ENCODE results near the gene CDYL2.
"Not testable (repeated sequence)": the region's sequence is repeated elsewhere in the genome, so short reads cannot be mapped to it uniquely, and the experiment has no call there.

Gene CDYL2

GRCh38 chr16:80807906-80808305 lies 3.5 kb upstream of the CDYL2 start:
- DNase-seq, result no peak

DNA sequence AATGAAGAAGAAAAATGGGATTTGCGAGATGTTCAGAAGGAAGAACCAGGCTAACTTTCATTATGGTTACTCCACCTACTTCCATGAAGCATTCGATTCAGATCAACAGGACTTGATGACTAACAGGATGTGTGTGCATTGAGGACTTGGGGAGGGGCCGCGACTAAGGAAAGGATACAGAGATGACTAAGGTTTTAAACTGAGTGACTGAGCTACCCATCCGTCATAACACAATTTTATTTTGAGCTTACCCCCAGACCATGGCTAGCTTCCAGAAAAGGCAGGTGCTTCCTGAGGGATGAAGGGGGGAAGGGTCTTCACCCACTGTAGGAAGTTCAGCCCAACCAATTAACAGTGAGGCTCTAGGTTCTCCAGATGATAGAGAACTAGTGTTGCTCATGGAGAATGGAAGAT lies 2.5 kb upstream of the CDYL2 start:
- DNase-seq, result peak; percentile 37

DNA sequence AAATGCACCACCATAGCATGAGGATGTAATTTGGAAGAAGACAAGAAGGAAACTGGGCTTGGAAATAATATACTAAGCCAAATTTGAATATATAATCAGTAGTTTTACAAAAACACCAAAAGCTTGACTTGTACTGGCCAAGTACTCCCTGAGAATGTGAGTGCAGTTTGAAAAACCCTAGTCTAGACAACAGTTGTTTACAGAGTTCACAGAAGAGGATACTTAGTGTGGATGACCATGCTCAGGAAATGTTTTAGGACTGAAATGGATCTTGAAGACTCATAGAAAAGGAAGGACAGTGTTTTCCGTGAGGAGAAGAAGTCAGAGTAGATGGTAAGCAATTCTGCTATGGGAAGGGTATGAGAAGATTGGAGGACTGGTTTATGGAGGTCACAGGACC lies 1.9 kb upstream of the CDYL2 start:
- DNase-seq, result no peak

- DNase-seq, result peak; percentile 69
Measured at GRCh38 chr16:80804056-80804525, 307 bp downstream of the CDYL2 start.

GRCh38 chr16:80803339-80804055 lies 901 bp downstream of the CDYL2 start:
- peak; percentile 51 for DNase-seq

GRCh38 chr16:80802902-80803301 lies 1.5 kb downstream of the CDYL2 start:
- DNase-seq, result no peak

GRCh38 chr16:80802138-80802537 lies 2.3 kb downstream of the CDYL2 start:
- no peak for DNase-seq

DNA sequence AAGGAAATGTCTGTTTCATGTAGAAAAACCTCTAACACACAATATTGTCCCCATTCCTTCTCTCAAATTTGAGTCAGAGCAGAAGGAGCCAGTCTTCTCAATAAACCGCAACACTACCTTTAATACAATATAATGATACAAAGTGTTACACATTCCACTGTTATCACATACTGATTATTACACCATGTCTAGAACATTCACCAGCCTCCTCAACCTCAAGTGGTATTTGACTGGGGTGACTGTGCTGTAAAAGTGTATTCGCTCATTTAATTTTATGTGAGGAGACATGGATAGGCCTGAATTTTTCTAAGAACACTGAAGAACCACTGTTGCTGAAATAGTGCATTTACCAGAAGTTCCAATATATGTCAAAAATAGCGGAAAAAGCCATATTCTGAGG lies 10.3 kb downstream of the CDYL2 start:
- DNase-seq, result no peak

DNA sequence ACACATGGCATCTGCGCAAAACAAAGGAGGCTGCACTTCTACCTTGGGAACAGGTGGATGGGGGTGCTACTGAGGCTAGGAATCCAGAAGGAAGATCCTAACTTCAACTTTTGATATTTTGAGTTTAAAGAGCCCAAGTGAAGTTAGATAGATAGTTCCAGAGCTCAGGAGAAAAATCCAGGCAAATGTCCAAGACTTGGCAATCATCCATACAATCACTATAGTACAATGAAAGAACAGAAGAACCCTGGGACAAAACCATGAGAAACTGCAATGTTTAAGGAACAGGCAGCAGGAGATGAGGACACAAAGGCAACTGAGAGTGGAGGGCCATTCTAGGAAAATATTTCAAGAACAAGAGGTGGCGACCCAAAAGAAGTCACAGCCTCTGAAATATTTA lies 12.4 kb downstream of the CDYL2 start:
- DNase-seq, result no peak

GRCh38 chr16:80791411-80791810 lies 13.0 kb downstream of the CDYL2 start:
- no peak for DNase-seq

- DNase-seq, result no peak
Measured at GRCh38 chr16:80790751-80791150, 13.6 kb downstream of the CDYL2 start.

- no peak for DNase-seq
Measured at GRCh38 chr16:80788027-80788426, 16.4 kb downstream of the CDYL2 start.

- not testable (repeated sequence) for DNase-seq
Measured at GRCh38 chr16:80786561-80786960, 17.8 kb downstream of the CDYL2 start.

DNA sequence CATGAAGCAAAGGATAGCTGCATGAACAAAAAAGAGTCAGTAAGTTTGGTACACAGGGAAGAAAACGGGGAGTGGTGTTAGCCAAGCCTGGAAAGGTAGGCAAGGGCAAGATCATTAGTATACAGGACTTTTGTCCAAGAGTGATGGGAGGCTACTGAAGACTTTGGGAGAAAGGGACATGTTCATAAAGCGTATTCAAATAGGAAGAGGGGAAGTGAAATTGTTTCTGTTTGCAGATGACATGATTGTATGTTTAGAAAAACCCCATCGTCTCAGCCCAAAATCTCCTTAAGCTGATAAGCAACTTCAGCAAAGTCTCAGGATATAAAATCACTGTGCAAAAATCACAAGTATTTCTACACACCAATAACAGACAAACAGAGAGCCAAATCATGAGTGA lies 19.4 kb downstream of the CDYL2 start:
- DNase-seq, result no peak

DNA sequence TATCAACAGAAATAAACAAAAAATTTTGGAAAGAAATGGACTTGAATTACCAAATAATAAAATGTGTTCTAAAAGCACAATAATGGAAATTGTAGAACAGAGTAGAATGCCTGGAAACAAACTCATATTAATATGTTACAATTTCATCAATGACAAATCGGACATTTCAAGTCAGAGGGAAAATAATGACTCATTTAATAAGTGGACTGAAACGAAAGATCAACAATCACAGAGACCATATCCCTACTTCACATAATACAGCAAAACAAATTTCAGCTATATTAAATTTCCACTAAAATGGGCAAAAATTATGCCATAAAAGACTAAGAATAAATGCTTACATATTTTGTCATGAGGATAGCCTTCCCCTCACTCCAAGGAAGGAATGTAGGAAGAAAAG lies 25.7 kb downstream of the CDYL2 start:
- no peak for DNase-seq

- no peak for DNase-seq
Measured at GRCh38 chr16:80776856-80777255, 27.5 kb downstream of the CDYL2 start.

- no peak for DNase-seq
Measured at GRCh38 chr16:80775450-80775849, 28.9 kb downstream of the CDYL2 start.

GRCh38 chr16:80766798-80767197 lies 37.6 kb downstream of the CDYL2 start:
- no peak for DNase-seq

DNA sequence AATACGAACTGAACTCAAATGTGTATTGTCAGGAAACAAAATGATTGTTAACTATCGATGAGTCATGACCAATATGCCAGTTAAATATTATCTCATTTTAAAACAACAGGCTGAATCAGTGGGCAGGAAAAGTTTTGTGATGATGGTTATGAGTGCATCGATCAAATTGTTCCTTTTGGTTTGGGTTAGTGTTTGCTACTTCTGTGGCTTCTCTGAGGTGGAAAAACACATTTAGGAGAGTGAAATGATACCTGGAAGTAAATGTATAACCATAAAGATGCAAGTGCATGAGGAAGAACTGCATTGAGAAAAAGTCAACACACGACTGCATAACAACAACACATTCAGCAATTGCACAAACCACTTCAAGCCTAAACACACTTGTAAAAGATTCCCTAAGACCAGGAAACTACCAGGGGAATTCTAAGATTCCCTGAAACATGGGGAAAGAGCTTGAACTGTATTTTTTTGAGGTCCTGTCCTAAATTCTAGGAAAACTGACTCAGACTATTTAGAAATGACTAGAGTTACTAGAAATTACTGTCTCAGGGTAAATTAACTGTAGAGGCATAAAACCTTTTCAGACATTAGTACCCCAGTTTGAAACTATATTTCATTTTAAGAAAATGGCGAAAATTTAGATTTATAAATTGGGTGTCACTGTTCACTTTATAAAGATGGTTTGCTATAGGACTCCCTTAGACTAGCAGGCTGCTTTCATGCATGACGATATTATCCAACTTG lies 44.8 kb downstream of the CDYL2 start:
- no peak for DNase-seq

DNA sequence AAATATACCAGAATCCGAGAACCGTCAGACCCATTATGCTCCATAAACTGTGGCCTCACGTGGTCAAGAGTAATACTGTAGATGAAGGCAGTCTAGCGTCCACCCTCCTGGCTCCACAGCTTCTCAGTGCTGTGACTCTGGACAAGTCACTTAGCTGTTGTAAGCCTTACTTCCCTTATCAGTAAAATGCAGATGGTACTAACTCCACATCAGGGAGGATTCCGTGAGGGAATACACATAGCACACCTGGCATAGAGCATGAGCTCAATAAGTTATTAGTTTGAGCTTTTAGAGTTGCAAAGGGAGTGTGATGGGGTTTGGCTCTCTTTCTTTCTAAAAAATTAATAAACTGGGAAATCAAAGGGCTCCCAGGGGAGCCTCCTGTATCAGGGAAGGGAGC lies 49.9 kb downstream of the CDYL2 start:
- DNase-seq, result no peak

- no peak for DNase-seq
Measured at GRCh38 chr16:80752541-80752940, 51.9 kb downstream of the CDYL2 start.

DNA sequence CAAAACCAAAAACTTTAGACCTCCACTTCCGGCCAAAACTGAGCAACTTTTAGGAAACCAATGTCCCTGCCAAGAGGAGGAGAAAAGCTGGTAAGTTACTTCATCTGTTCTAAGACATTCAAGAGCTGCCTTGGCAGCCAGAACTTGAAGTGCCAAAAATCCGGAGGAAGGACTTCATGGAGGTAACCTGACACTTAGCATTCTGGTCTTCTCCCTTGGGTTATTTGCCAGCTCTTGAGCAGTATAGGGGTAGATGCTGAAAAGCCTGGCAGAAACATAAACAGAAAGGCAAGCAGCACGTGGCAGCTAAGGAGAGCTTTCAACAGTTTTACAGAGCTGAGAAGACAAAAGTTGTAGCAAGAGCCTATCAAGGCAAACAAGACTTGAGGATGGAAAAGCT lies 53.2 kb downstream of the CDYL2 start:
- DNase-seq, result no peak

GRCh38 chr16:80746231-80746630 lies 58.2 kb downstream of the CDYL2 start:
- no peak for DNase-seq

DNA sequence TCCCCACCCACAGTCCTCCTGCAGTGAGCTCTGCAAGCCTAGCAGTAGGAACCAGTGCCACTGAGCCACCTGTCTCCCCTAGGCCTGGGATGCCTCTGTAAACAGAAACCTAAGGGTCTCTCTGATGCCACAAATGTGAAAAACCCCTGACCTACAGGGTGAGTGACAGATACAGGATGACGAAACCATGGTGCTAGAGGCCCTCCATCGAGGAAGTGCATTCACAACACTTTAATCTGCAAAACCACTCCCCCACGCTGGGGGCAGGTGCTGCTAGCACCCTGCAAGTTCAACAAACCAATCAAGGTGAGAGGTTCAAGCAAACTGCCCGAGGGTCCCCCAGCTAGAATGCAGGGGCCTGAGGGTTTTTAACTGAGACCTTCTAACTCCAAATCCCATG lies 59.5 kb downstream of the CDYL2 start:
- DNase-seq, result peak; percentile 7

- DNase-seq, result no peak
Measured at GRCh38 chr16:80743772-80744171, 60.6 kb downstream of the CDYL2 start.
